Stimulated activated CD4-positive, alpha-beta T cell treated with anti-CD3 and anti-CD28 coated beads, TNF-alpha, amount 100 ng/mL, for 1 hour (primary cell): ENCODE data around the gene ARID2.
A peak's percentile ranks its signal among the peaks of the same experiment; 100 is the strongest.

Source experiments
- DNase-seq, 3 donors: peaks; one replicate each; pipeline ENCODE4 v3.0.0-alpha.2; 2020; ENCODE audit warnings: low read depth in 3 of 3, low spot score in 1 of 3

Gene ARID2

GRCh38 chr12:45721954-45722353 is 7.6 kb upstream of the ARID2 start:
- DNase-seq = no peak

- DNase-seq = no peak
These were observed 3.6 kb upstream of the ARID2 start for GRCh38 chr12:45725631-45726602.

- peak in 1 of 3 donors; percentile 21 for DNase-seq
These were observed 2.8 kb upstream of the ARID2 start for GRCh38 chr12:45726603-45727300.

GRCh38 chr12:45727301-45727979 is 2.1 kb upstream of the ARID2 start:
- DNase-seq = peak; percentile 73 to 76 (median 75)

- DNase-seq = no peak
These were observed 1.4 kb upstream of the ARID2 start for GRCh38 chr12:45727980-45728629.

GRCh38 chr12:45728630-45729232 is 775 bp upstream of the ARID2 start:
- peak; percentile 90 to 94 (median 94) for DNase-seq

GRCh38 chr12:45730084-45730347 is 510 bp downstream of the ARID2 start:
- peak in 1 of 3 donors; percentile 48 for DNase-seq

- peak in 2 of 3 donors; percentile 29 to 34 for DNase-seq
These were observed 1.1 kb downstream of the ARID2 start for GRCh38 chr12:45730348-45731189.

- DNase-seq = no peak
These were observed 1.8 kb downstream of the ARID2 start for GRCh38 chr12:45731190-45731775.

GRCh38 chr12:45732250-45732649 is 2.7 kb downstream of the ARID2 start:
- no peak for DNase-seq

GRCh38 chr12:45732936-45733335 is 3.4 kb downstream of the ARID2 start:
- no peak for DNase-seq

GRCh38 chr12:45737638-45738037 is 8.1 kb downstream of the ARID2 start:
- DNase-seq = no peak

- no peak for DNase-seq
These were observed 13.1 kb downstream of the ARID2 start for GRCh38 chr12:45742590-45742989.

- DNase-seq = no peak
These were observed 13.7 kb downstream of the ARID2 start for GRCh38 chr12:45743247-45743646.

GRCh38 chr12:45745861-45746277 is 16.4 kb downstream of the ARID2 start:
- DNase-seq = no peak

GRCh38 chr12:45756666-45757065 is 27.2 kb downstream of the ARID2 start:
- DNase-seq = no peak

GRCh38 chr12:45757172-45757571 is 27.7 kb downstream of the ARID2 start:
- no peak for DNase-seq

- no peak for DNase-seq
These were observed 30.8 kb downstream of the ARID2 start for GRCh38 chr12:45760333-45760732.
